Glutamatergic neuron (in vitro differentiated cells): ENCODE measurements around the gene DBF4B. TPM values are rescaled to one million over a fixed set of nuclear protein-coding genes. Genes with fewer than 3 reads are reported as not detected.

Experiments used
- DNase-seq: peaks from one replicate; pipeline ENCODE4 v3.0.0; 2022
- H3K27ac Mint-ChIP-seq: one replicate; pipeline ENCODE4 v1.8.0; 2020; ENCODE audit warnings: mild to moderate bottlenecking, mixed read lengths, inconsistent platforms; ENCODE audit not compliant: unreplicated experiment
- H3K27me3 Mint-ChIP-seq: one replicate; pipeline ENCODE4 v1.8.0; 2020; ENCODE audit warnings: mild to moderate bottlenecking, moderate library complexity, mixed read lengths, inconsistent platforms; ENCODE audit not compliant: unreplicated experiment
- H3K36me3 Mint-ChIP-seq: one replicate; pipeline ENCODE4 v1.8.0; 2020; ENCODE audit warnings: mild to moderate bottlenecking, mixed read lengths, inconsistent platforms; ENCODE audit not compliant: unreplicated experiment
- H3K4me1 Mint-ChIP-seq: one replicate; pipeline ENCODE4 v1.8.0; 2020; ENCODE audit warnings: mild to moderate bottlenecking, low read depth, mixed read lengths, inconsistent platforms; ENCODE audit not compliant: unreplicated experiment
- H3K4me3 Mint-ChIP-seq: one replicate; pipeline ENCODE4 v1.8.0; 2020; ENCODE audit warnings: mild to moderate bottlenecking, mixed read lengths, inconsistent platforms; ENCODE audit not compliant: unreplicated experiment
- H3K9me3 Mint-ChIP-seq: one replicate; pipeline ENCODE4 v1.8.0; 2020; ENCODE audit warnings: mild to moderate bottlenecking, moderate library complexity, mixed read lengths, inconsistent platforms; ENCODE audit not compliant: unreplicated experiment
- total RNA-seq: library from RNA; stranded (reverse); fragmentation: NEBNext Ultra II Directional; extraction: Animal tissue kit (Norgen Biotek cat#: 25700); gene quantifications from one replicate; pipeline ENCODE4 v1.2.1, GENCODE V29; 2021; ENCODE audit not compliant: unreplicated experiment
- TF ChIP-seq, protein P1 (sequence below): fragments of 200-600 bp; sonication (generic); IDR thresholded peaks from one replicate; pipeline ENCODE4 v1.5.0; 2021; ENCODE audit not compliant: partially characterized antibody, unreplicated experiment

Gene DBF4B
- total RNA-seq, 1 donor from 2014 or later, result 15.5 TPM

DNA sequence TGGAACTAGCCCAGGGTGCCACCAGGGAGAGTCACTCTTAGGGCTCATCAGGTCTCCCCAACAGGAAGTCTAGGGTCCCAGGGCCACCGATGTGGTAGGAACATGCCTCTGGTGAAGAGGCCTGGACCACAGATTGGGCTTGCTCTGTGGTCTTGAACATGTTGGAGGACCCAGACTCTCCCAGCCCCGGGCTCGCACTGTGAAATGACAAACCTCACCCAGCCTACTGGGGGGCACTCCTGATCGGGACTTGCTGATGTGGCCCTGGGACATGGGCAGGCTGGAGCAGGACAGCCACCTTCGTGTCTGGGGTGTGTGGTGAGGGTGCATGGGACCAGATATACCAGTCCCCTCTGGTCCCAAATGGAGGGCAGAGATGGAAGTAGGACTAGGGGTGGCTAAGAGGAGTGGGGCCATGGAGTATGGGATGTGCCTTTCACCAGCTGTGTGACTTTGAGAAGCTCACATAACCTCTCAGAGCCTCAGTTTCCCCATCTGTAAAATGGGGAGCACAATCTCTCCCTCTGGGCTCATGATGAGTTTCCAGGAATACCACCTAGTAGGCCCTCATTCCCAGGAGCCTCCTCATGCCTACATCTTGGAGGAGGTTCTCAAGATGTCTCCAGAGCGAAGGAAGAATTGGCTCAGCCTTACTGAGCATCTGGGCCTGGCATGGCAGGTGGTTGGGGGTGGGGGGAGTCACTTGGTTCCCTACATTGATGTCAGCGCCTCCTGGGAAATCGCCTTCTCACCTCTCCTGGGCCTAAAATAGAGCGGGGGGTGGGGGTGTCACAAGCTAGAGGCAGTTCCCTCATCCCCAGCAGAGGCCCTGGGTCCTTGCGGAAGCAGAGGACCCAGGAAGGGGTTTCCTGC, 48.8 kb downstream of the DBF4B start:
- no peaks in the 10 kb centered on the region for H3K36me3 Mint-ChIP-seq
- peaks cover 9% of the 10 kb centered on the region for H3K9me3 Mint-ChIP-seq
- TF ChIP-seq, protein P1, sequence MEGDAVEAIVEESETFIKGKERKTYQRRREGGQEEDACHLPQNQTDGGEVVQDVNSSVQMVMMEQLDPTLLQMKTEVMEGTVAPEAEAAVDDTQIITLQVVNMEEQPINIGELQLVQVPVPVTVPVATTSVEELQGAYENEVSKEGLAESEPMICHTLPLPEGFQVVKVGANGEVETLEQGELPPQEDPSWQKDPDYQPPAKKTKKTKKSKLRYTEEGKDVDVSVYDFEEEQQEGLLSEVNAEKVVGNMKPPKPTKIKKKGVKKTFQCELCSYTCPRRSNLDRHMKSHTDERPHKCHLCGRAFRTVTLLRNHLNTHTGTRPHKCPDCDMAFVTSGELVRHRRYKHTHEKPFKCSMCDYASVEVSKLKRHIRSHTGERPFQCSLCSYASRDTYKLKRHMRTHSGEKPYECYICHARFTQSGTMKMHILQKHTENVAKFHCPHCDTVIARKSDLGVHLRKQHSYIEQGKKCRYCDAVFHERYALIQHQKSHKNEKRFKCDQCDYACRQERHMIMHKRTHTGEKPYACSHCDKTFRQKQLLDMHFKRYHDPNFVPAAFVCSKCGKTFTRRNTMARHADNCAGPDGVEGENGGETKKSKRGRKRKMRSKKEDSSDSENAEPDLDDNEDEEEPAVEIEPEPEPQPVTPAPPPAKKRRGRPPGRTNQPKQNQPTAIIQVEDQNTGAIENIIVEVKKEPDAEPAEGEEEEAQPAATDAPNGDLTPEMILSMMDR, result no peak
- DNase-seq, result no peak
- peaks cover 12% of the 10 kb centered on the region for H3K4me1 Mint-ChIP-seq
- peaks cover 13% of the 10 kb centered on the region for H3K27me3 Mint-ChIP-seq
- no peak overlapping the region for H3K4me3 Mint-ChIP-seq
- H3K27ac Mint-ChIP-seq, result no peak overlapping the region

DNA sequence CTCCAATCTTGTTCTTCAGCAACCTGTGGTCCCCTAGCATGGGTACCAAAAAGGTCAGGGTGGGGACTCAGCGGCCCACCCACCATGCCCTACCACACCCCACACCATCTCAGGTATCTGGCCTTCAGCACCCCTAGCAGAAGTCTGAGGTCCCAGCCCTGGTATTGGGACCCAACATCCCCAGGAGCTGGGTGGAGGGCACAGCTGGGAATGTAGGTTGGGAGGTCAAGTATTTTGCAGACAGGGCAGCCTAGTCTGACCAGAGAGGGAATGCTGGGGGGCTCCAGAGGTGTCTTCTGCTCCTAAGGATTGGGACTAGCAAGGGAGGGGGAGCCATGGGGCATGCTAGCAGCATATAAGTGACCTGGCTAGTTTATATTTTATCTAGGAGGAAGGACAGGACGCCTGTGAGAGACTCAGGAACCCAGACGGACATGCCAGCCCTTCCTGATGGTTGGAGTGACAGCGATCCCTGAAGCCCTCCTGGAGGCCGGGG, 49.5 kb downstream of the DBF4B start:
- peaks cover 11% of the 10 kb centered on the region for H3K9me3 Mint-ChIP-seq
- H3K27ac Mint-ChIP-seq, result peak overlapping the region; percentile 82
- DNase-seq, result no peak
- peaks cover 13% of the 10 kb centered on the region for H3K27me3 Mint-ChIP-seq
- TF ChIP-seq, protein P1, result no peak
- peak overlapping the region; percentile 80 for H3K4me3 Mint-ChIP-seq
- no peaks in the 10 kb centered on the region for H3K36me3 Mint-ChIP-seq
- peaks cover 18% of the 10 kb centered on the region for H3K4me1 Mint-ChIP-seq

DNA sequence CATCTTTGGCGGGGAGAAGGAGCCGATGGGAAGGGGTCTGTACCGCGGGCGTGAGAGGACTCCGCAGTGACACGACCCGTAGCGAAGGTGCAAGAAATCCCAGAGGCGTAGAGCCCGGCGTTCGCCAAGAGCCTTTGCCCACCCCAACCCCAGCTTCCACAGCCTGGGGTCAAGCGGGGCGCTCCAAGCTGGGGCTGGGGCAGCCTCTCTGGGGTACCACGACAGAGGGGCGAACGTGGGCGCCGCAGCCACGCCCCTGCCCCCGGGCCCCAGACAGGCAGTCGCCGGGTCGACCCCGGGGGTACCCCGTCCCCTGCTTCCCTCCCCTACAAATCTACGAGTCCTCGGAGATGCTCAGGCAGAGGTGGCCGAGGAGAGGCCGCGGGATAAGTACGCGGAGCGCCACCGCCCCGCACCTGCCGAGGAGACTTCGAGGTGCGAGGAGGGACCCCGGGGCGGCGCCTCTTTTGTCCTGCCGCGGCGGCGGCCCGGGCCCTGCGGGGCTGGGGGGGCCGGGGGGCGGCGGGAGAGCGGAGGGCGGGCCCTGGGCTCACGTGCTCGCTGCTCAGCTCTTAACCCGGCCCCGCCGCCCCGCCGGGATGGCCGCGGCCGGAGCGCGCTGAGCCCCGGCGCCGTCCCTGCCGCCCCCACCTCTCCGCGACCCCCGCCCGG, 50.1 kb downstream of the DBF4B start, which contains the start of gene ADAM11:
Gene ADAM11, plus strand, starts transcription at position 575 of the 672 bp plus-strand sequence. CDS start 212 bp downstream, outside the sequence.
- H3K4me1 Mint-ChIP-seq, result peaks cover 24% of the 10 kb centered on the region
- H3K4me3 Mint-ChIP-seq, result peak within 1 kb of the TSS; percentile 80
- TF ChIP-seq, protein P1, result no peak
- DNase-seq, result peak; percentile 59
- H3K9me3 Mint-ChIP-seq, result peaks cover 11% of the 10 kb centered on the region
- no peaks in the 10 kb centered on the region for H3K36me3 Mint-ChIP-seq
- peaks cover 13% of the 10 kb centered on the region for H3K27me3 Mint-ChIP-seq
- peak within 1 kb of the TSS; percentile 82 for H3K27ac Mint-ChIP-seq

DNA sequence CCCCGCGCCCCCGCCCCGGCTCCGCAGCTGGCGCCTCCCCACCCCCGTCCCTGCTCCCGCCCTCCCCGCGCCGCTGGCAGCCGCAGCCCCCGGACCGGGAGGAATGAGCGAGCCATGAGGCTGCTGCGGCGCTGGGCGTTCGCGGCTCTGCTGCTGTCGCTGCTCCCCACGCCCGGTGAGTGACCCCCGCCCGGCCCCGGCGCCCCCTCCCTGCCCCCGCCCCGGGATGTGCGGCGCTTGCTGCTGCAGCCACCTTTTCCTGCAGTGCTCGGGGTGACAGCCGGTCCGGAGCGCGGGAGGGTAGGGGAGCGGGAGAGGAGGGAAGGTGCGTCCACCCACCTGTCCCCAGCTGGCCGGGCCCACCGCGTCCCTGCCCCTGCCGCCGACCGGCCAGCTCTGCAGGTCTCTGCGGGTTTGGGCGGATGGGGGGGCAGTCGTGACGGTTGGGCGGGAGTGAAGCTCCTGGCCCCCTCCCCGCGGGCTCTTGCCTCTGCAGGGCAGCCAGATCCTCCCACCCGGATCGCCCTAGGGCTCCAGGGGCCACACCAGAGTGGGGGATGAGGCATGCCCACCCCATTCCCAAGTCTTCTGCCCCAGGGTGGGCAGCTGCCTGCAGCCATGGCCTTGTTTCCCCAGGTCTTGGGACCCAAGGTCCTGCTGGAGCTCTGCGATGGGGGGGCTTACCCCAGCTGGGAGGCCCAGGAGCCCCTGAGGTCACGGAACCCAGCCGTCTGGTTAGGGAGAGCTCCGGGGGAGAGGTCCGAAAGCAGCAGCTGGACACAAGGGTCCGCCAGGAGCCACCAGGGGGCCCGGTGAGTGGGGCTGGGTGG, 50.8 kb downstream of the DBF4B start:
- DNase-seq, result peak; percentile 69
- peaks cover 11% of the 10 kb centered on the region for H3K9me3 Mint-ChIP-seq

More for the DNA sequence above, 50.8 kb downstream of the DBF4B start:
- TF ChIP-seq, protein P1, result no peak
- Mint-ChIP-seq H3K4me1 (peaks cover 30% of the 10 kb centered on the region), H3K27me3 (peaks cover 11% of the 10 kb centered on the region), H3K4me3 (peak overlapping the region; percentile 70), H3K27ac (peak overlapping the region; percentile 70), H3K36me3 (no peaks in the 10 kb centered on the region)
